T follicular helper cell (primary cell): Measurements from ENCODE around the gene SASH3.

Experiments used
- DNase-seq: peaks from one replicate; pipeline ENCODE4 v3.0.0-alpha.2; 2020; ENCODE audit warnings: low read depth

SASH3 gene

GRCh38 chrX:129759576-129760061 lies 20.1 kb upstream of the SASH3 start:
- no peak for DNase-seq

- DNase-seq, result no peak
Measured at GRCh38 chrX:129760155-129760554, 19.6 kb upstream of the SASH3 start.

GRCh38 chrX:129760981-129761380 lies 18.8 kb upstream of the SASH3 start:
- no peak for DNase-seq

- DNase-seq, result no peak
Measured at GRCh38 chrX:129761596-129761995, 18.2 kb upstream of the SASH3 start.

GRCh38 chrX:129762448-129762847 lies 17.3 kb upstream of the SASH3 start:
- DNase-seq, result no peak

GRCh38 chrX:129763666-129764065 lies 16.1 kb upstream of the SASH3 start:
- no peak for DNase-seq

GRCh38 chrX:129768186-129768585 lies 11.6 kb upstream of the SASH3 start:
- no peak for DNase-seq

- DNase-seq, result no peak
Measured at GRCh38 chrX:129768586-129769466, 10.9 kb upstream of the SASH3 start.

GRCh38 chrX:129769467-129770154 lies 10.1 kb upstream of the SASH3 start:
- peak; percentile 71 for DNase-seq

GRCh38 chrX:129771266-129771995 lies 8.3 kb upstream of the SASH3 start:
- DNase-seq, result no peak

GRCh38 chrX:129772796-129773431 lies 6.8 kb upstream of the SASH3 start:
- DNase-seq, result no peak

GRCh38 chrX:129773649-129774458 lies 5.9 kb upstream of the SASH3 start:
- DNase-seq, result no peak

- DNase-seq, result peak; percentile 66
Measured at GRCh38 chrX:129777218-129778030, 2.3 kb upstream of the SASH3 start.

- DNase-seq, result no peak
Measured at GRCh38 chrX:129779086-129779672, 570 bp upstream of the SASH3 start.

GRCh38 chrX:129780441-129781105 lies 824 bp downstream of the SASH3 start:
- DNase-seq, result no peak

- peak; percentile 65 for DNase-seq
Measured at GRCh38 chrX:129781134-129781672, 1.5 kb downstream of the SASH3 start.

GRCh38 chrX:129781680-129782495 lies 2.1 kb downstream of the SASH3 start:
- no peak for DNase-seq

- DNase-seq, result no peak
Measured at GRCh38 chrX:129782706-129783105, 3.0 kb downstream of the SASH3 start.
